Hematopoietic multipotent progenitor cell treated with erythropoietin and hydrocortisone succinate and interleukin-3 and kit ligand, for 4 days (in vitro differentiated cells): Measurements from ENCODE around the gene LATS2.
"Not testable (repeated sequence)": the region's sequence is repeated elsewhere in the genome, so short reads cannot be mapped to it uniquely, and the experiment has no call there.

Experiments
- DNase-seq: peaks from one replicate; pipeline ENCODE4 v3.0.0-alpha.2; 2015

The LATS2 gene

GRCh38 chr13:21075011-21075378, 13.6 kb upstream of the LATS2 start:
- peak; percentile 90 for DNase-seq

- no peak for DNase-seq
Measured at GRCh38 chr13:21074546-21074945, 13.2 kb upstream of the LATS2 start.

GRCh38 chr13:21071924-21072323, 10.5 kb upstream of the LATS2 start:
- no peak for DNase-seq

- no peak for DNase-seq
Measured at GRCh38 chr13:21071015-21071414, 9.6 kb upstream of the LATS2 start.

GRCh38 chr13:21069561-21070004, 8.2 kb upstream of the LATS2 start:
- peak; percentile 69 for DNase-seq

GRCh38 chr13:21067848-21068247, 6.5 kb upstream of the LATS2 start:
- DNase-seq: no peak

- no peak for DNase-seq
Measured at GRCh38 chr13:21066946-21067345, 5.6 kb upstream of the LATS2 start.

- DNase-seq: no peak
Measured at GRCh38 chr13:21065686-21066085, 4.3 kb upstream of the LATS2 start.

GRCh38 chr13:21063031-21063430, 1.6 kb upstream of the LATS2 start:
- DNase-seq: no peak

- peak; percentile 63 for DNase-seq
Measured at GRCh38 chr13:21060338-21061028, 903 bp downstream of the LATS2 start.

GRCh38 chr13:21059641-21060337, 1.6 kb downstream of the LATS2 start:
- DNase-seq: no peak

- peak; percentile 58 for DNase-seq
Measured at GRCh38 chr13:21058361-21058760, 3.0 kb downstream of the LATS2 start.

- DNase-seq: no peak
Measured at GRCh38 chr13:21055511-21056045, 5.8 kb downstream of the LATS2 start.

- DNase-seq: no peak
Measured at GRCh38 chr13:21055016-21055415, 6.4 kb downstream of the LATS2 start.

GRCh38 chr13:21054313-21054712, 7.1 kb downstream of the LATS2 start:
- DNase-seq: no peak

GRCh38 chr13:21053231-21053630, 8.2 kb downstream of the LATS2 start:
- peak; percentile 81 for DNase-seq

- no peak for DNase-seq
Measured at GRCh38 chr13:21051675-21052074, 9.7 kb downstream of the LATS2 start.

- DNase-seq: no peak
Measured at GRCh38 chr13:21050288-21051197, 10.8 kb downstream of the LATS2 start.

GRCh38 chr13:21049731-21050130, 11.7 kb downstream of the LATS2 start:
- DNase-seq: not testable (repeated sequence)

GRCh38 chr13:21048901-21049698, 12.3 kb downstream of the LATS2 start:
- no peak for DNase-seq

- DNase-seq: no peak
Measured at GRCh38 chr13:21047591-21048282, 13.6 kb downstream of the LATS2 start.

- DNase-seq: no peak
Measured at GRCh38 chr13:21047087-21047486, 14.3 kb downstream of the LATS2 start.
